GF-D8 (cell line): ENCODE measurements around the gene MAPK10.
"Not testable (repeated sequence)": the region's sequence is repeated elsewhere in the genome, so short reads cannot be mapped to it uniquely, and the experiment has no call there.

ENCODE experiments used
- DNase-seq: peaks from one replicate; lab custom pipeline; 2025; lab: John Stamatoyannopoulos, UW

MAPK10 gene

DNA sequence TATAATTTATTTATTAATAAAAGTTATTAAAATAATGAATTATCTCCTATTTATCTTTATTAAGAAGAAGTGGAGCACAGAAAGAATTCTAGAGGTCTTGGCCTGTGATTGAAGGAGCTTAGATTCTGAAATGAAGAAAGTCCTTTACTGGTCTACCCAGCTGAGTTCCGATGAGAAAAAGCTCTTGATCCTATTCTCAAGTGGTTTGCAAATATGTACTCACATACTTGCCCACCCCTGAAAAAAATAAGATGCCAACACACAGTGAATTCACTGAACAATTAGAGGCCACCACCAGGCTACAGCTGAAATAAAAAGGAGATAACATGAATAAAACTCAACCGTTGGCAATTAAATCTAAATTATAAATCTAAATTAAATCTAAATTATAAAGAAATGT is 253.4 kb downstream of the MAPK10 start:
- no peak for DNase-seq

DNA sequence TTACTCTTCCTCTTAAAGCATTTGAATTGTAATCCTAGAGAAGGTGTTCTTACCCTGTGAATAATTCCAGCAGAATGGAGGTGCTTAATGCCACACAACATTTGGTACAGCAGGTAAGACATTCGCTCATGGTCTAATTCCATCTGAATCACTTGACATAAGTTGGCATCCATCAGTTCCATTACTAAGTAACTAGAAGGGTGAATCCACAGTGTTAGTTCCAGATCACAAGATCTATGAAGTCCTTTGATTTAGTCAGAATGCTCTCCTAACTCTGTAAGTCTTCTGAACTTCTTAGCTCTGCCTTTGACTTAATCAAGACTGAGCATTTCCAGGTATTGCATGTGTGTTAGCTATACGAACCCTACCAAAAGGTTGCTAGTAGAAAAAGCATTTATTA is 258.0 kb downstream of the MAPK10 start:
- no peak for DNase-seq

DNA sequence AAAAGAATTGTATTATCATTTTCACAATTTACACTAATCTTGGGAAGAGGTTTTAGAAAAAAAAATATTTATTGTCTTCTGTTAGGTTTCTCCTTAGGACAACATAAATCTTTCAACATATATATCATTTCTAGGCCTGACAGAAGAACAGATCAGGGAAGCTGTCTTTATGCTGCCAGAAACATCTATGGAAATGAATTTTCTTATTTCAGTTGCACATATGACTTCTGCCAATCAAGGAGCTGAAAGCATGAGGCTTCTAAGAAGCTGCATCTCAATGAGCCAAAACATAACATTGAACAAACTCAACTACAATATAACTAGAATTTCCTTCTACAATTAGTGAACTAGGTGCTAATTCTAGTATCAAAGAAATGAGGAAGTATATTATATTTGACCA is 258.4 kb downstream of the MAPK10 start:
- DNase-seq, result no peak

DNA sequence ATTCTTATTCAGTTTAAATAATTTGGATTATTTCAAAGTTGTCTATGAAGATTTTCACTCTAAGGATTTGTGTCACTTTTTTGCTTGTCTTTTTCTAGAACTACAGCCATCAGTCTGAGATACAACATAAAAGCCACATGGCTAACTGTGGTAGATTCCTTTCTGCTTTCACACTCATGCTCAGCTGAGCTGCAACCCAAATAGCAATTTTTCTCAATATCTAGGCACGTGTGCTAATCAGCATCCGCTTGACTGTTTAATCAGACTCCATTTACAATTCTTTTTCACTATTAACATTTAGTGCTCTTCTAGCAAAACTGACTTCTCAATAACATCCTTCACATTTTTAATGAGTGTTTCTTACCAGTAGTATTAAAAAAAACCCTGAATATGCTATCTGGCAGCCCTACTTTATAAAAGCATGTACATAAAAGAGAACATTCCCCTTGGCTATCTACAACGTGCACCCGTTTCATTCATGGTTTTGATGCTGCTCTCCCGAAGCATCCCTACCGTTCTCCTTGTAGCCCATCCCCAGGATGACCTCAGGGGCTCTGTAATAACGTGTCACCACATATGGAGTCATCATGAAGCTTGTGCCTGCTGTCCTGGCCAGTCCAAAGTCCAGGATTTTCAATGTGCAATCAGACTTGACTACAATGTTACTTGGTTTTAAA is 259.2 kb downstream of the MAPK10 start:
- DNase-seq, result no peak

DNA sequence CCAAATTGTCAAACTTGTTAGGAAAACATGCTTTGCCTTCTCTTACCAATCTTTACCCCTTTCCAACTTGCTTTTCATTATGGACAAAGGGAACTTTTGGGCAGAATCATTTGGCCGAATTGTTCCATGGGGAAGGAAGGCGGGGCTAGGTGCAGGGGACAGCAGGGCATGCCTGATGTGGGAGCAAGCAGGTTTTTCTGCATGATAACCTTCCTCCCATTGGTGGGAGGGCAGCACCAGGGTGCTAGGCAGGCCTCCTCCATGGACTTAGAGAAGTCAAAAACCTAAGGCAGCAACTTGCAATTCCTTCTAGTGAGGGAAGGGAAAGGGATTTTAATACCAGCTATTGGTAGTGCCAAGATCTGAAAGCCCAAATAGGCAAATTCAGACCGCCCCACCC is 260.5 kb downstream of the MAPK10 start:
- no peak for DNase-seq

DNA sequence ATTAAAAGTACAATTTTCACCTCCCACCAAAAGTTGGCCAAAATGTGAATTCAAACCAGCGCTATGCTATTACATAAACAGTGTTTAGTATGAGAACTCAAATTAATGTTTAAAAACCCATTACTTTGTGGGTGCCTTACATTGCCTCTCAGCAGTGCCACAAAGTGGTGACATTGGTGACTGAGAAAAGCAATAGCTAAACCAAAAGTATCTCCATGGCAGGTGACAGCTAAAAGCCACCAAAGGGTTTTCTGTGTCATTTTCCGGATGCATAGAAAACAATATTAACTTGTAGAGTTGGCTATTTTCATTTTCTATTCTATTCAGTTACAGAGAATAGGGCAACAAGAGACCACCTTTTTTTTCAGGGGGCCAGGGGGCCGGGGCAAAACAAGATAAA is 261.2 kb downstream of the MAPK10 start:
- no peak for DNase-seq

DNA sequence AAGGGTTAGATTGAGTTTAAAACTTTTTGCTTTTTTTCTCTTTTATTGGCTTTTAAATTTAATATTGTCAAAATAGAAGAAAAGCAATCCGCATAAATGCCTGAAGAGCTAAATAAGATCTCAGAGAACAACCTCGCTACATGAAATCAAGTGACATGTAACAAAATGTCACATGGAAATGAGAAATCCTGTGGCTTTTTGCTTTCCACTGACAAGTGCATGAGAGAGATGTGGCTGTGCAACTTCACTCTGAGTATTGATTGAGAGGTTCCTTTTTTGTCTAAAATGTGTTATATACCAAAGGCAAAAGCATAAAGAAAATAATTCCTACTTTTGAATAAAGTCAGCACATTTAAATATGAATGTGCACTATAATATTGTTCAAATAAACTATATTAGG is 263.5 kb downstream of the MAPK10 start:
- DNase-seq, result no peak

DNA sequence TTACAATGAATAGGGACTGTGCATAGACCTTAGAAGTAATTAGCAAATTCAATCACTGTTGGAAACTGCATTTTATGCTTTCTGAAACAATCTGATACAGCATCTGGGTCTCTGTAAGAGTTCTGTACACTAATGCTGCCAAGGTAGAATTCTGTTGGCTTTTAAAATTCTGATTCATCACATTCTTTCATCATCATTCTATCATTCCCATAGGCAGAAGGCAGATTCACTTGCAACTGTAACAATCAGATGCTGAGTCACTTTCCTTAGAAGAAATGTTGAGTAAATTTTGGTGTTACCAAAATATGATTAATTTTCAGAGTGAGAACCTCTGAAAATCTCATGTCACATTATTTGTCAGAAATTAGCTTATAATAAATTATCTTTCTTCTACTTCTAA is 267.2 kb downstream of the MAPK10 start:
- DNase-seq, result no peak

DNA sequence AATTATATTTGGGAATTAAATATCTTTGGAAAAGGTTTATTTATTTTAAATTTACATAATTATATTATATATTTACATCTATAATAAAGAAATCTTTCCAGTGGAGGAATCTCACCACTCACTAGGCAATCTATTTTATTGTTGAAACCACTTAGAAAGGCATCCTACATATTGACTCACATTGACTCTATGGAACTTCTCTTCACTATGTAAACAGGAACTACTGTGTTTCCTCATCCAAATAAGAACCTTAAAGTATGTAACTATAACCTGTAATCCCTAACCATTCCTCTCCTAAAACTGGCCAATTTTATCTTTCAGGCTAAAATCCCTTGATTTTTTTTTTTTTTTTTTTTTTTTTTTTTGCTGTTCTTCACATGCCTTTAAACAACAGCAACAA is 268.7 kb downstream of the MAPK10 start:
- no peak for DNase-seq

DNA sequence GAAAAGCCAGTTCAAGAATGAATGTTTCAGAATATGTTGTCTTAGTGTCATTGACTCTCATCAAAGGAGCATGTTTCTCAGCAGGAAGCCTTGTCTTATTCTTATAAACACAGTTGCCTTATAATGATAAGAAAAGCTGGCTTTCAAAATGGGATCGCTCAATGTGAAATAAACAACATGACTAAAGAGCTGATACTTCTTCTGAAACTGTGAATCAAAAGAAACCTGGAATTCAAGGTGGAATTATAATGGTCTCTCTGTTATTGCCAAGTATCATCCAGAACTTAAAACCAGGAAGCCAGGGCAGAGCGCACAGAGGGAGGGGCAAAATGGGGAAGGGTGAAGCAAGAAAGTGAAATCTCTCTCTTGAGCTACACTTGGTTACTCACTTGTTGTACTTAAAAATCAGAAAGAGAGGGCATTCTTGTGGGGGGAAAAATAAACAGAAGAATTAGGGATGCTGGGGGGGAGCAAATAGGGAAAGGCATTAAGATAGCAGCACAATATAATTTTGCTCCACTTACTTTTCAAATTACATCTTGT is 270.0 kb downstream of the MAPK10 start:
- no peak for DNase-seq

DNA sequence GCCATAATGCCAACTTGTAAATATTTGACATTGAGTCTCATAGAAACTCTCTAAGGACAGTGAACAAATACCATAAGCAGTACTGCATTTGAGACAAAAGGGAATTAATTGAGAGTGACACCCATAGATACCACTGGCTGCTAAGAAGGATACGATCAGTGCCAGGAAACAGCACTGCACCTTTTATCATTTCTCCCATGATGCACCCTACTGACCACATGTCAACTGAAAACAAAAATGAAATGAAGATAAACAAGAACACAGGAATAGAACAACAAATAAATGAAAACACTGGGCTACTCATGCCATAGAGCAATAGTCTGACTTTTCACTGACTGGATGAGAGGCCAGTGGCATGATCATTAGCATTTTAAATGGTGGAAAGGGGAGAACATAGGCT is 270.8 kb downstream of the MAPK10 start:
- no peak for DNase-seq

DNA sequence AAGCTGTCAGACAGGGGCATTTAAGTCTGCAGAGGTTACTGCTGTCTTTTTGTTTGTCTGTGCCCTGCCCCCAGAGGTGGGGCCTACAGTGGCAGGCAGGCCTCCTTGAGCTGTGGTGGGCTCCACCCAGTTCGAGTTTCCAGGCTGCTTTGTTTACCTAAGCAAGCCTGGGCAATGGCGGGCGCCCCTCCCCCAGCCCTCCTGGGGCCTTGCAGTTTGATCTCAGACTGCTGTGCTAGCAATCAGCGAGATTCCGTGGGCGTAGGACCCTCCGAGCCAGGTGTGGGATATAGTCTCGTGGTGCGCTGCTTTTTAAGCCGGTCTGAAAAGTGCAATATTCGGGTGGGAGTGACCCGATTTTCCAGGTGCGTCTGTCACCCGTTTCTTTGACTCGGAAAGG is 284.1 kb downstream of the MAPK10 start:
- not testable (repeated sequence) for DNase-seq

DNA sequence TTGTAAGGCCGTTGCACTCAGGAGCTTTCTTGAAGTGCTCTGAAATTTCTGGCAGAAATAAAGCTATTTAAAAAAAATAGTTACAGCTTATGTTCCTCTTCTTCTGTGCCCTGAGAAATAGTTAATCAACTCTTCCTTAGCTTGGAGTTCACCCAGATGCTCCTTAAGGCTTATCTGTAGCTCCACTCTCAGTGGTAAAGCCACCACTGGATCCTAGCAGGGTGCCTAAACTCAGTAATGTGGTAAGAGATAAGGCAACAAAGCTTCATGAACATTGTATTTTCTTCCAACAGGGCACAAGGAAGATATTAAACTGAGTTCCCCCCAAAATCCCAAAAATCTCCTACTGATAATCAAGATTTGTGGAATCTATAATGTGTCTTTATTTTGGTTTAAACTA is 299.5 kb downstream of the MAPK10 start:
- no peak for DNase-seq

DNA sequence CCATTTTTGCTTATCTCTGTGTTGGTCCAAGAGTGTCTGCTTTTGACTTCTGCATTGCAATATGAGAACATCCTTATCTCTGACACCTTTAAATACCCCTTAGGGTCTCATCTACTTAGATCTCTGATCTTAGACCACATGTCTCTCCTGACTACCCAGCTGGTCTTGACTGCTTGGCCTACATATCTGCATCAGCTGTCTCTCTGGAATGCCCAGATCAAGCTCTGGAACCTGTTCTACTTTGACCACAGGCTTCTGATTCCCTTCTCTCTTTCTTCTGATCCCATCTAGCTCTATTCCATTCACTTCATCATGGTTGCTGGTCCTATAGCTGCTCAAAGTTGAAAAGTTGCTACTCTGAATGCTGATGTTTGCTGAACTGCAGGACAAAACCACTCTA is 301.2 kb downstream of the MAPK10 start:
- no peak for DNase-seq

DNA sequence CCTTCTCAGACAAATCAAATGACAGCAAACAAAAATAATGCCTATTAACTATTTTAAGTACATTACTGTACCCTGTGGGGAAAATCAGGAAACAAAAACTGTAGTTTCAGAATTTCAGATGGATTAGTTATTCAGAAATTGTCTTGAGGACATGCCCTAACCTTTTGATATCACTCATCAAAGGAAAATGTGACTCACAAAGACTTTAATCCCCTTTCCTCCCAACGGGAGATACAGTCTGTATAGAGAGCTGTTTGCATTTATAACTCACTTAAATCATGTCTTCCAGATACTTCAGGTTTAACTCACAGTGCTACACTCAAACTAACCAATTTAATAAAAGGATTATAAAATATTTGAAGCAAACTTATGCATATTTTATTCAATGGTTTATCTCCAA is 304.0 kb downstream of the MAPK10 start:
- DNase-seq, result no peak

DNA sequence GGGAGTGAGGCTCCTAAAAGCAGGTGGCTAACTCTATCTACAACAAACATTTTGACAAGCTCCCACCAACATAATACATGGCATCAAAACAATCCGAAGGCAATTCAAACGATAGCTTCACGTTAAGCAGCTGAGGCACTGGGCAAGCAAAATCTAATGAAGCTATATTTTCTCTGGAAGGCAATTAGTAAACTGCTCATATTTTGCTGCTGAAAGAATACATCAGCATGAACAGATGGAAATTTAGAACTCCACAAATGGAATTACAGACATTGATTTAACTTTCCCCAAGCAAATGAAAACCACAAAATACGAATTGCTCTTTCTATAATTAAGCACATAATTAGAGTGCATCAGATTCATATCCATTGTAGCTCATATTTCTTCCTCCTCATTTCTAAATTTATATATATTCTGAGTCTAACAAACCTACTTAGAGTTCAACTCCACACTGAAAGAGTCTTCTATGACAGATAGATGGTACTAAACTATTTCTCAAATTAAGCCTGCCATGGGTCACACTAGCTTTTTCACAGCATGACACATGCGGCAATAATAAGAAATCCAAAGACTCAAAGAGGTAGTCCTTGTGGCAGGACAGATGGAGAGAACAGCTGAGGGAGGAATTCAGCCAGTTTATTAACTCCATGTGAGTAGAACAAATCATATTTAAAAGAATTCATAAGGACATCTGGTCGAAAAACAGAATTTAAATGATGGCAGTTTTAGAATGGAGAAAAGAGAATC is 305.4 kb downstream of the MAPK10 start:
- no peak for DNase-seq

DNA sequence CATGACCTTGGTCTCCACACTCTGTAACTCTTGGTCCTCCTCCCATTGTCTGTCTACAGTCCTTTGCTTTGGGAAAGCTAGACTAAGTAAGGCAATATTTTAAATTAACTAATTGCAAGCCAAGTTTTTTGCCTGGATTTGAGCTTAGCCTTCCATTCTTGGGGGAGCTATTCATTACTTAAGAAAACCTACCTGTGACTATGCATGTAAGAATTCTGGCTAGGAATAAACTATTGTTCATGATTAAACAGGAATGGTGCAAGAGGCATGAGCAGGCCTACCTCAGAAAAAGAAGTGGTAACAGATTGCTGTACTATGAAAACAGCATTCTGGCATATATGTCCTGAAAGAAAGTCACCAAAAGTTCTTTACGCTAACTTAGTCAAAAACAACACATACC is 309.4 kb downstream of the MAPK10 start:
- no peak for DNase-seq

DNA sequence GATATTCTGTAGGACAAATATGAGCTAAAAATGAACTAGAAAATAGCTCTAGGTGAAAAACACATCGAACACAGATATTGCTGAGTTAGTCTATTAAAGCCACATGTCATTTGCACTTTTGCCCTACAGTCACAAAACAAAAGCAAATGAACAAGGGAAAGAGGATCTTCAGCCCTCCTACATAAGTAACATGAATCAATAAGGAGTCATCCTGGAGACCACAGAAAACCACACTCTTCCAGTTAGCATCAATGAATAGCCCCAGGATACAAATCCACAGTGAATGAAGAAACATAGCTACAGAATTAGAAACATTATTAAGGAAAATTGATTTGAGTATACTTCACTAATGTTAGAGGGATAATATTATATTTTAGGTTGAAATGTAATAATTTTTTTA is 311.4 kb downstream of the MAPK10 start:
- no peak for DNase-seq

DNA sequence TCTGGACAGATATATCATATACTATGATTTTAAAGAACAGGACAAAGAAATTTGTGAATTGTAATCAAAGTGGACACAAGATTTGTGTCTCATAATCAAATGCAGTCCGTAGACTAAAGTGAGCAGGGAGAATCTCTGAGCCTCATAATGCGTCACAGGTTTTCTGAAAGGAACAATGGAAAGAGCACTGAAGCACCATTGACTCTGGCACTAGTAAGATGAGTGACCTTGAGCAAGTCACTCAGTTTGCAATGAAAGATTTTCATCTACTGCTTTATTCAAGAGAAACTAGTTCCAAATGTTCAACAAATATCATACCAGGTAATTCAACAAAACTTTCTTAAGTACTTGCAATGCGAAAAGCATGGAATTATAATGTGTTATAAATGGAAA is 315.3 kb downstream of the MAPK10 start:
- no peak for DNase-seq

DNA sequence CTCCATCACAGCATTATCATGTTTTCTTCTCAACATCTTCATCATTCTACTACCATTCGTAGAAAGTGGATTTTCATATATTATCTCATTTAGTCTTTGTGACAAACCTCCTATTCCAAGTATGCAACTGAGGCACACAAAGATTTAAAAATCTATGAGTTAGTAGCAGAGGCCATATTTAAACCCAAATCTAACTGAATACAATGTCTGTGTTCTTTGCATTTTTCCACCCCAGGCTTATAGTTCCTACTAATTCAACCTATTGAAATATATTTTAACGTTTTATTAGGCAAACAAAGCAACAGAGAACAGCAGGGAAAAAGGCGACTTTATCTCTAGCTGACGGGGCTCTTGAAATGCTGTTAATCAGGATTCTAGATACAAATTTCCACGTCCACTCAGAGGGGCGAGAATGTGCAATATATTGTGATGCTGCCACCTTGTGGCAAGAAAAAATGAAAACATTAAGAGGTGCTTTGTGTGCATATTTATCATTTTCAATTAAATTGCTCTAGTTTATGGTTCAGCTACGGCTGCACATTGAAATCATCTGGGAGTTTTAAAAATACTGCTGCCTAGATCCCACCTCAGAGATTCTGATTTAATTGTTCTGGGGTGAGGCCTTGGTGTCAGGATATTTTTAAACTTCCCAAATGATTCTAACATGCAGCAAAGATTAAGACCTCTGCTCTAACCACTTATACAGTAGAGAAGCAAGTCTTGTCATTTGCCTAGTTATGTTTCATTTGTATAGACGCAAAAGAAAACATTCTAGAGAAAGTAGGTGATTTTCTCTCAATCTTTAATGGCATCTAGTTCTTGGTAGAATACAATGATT is 315.9 kb downstream of the MAPK10 start:
- no peak for DNase-seq

DNA sequence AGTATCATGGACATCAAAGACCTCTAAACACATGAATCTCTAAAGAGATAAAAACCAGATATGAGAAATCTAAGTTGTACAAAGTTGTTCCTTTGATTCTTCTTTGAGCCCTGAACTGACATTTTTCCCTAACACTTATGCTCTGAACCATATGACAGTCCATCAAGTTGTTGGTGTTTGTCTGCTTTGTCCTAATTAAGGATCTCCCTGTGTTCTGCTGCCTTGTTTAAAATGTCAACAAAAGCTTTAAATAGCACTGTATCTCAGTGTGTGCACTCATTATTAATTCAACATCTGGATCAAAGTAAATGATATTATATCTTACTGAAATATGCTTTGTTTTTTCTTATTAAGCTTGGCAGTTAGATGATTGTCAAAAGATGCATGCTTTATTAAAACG is 321.8 kb downstream of the MAPK10 start:
- no peak for DNase-seq

DNA sequence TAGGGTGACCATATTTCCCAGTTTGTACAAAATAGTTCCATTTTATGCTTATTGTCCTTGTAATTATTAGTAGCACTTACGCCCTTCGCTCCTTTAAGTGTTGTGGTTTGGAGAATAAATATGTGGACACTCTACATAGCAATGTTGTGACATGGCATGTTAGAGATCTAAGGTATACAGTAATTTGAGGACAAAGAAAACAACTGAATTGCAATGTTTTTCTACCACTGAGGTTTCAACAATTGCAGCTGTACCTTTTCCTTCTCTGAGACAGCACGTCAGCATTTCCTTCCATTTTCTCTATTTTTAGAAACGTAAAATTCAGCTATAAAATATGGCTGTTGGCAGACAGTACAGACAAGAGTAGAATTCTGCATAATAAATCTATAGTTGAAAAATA is 323.1 kb downstream of the MAPK10 start:
- no peak for DNase-seq

DNA sequence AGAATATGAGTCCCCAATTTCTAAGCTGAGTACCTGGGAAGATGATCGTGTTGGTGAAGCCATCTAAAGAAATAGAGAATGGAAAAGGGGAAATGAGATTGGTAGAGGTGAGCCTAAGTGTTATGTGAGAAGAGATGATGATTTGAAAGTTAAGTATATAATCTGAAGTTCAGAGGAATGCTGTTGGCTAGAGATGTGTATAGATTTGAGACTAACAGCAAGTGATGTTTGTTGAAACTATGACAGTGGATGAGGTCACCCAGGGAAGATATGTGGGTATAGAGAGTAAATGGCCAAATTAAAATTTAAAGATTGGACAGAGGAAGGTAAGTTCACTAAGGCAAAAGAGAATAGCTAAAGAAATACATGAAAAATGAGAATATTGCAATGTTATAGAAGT is 324.2 kb downstream of the MAPK10 start:
- DNase-seq, result no peak
